OCI-LY1 (cell line): ENCODE measurements around the gene HAUS8.

Experiments used
- H2AFZ ChIP-seq: fragments of 200-600 bp; sonication (generic), shearing (Covaris generic); 2 replicates; pipeline ENCODE4 v1.6.0; 2014; ENCODE audit warnings: antibody characterized with exemption, mild to moderate bottlenecking, low read length
- H3F3A ChIP-seq: fragments of 200-600 bp; sonication (generic), shearing (Covaris generic); 2 replicates; pipeline ENCODE4 v1.6.0; 2014; ENCODE audit warnings: mild to moderate bottlenecking, antibody characterized with exemption, low read length, moderate library complexity; ENCODE audit not compliant: insufficient read depth
- H3K27ac ChIP-seq: fragments of 200-600 bp; sonication (generic); 2 replicates; pipeline ENCODE4 v1.5.1; 2014; ENCODE audit warnings: low read length, mixed run types, mild to moderate bottlenecking, low read depth; ENCODE audit not compliant: poor library complexity, severe bottlenecking
- H3K27me3 ChIP-seq: fragments of 200-600 bp; sonication (generic); 2 replicates; pipeline ENCODE4 v1.6.0; 2014; ENCODE audit warnings: antibody characterized with exemption, mild to moderate bottlenecking, low read length, moderate library complexity; ENCODE audit not compliant: insufficient read depth
- H3K36me3 ChIP-seq: fragments of 200-600 bp; sonication (generic); 2 replicates; pipeline ENCODE4 v1.6.1; 2014; ENCODE audit warnings: mild to moderate bottlenecking, antibody characterized with exemption, low read length, moderate library complexity, mixed read lengths; ENCODE audit not compliant: insufficient read depth
- H3K4me1 ChIP-seq: fragments of 200-600 bp; sonication (generic); 2 replicates; pipeline ENCODE4 v1.5.1; 2014; ENCODE audit warnings: mild to moderate bottlenecking, low read length, moderate library complexity; ENCODE audit not compliant: insufficient read depth, severe bottlenecking
- H3K4me2 ChIP-seq: fragments of 200-600 bp; sonication (generic), shearing (Covaris generic); 2 replicates; pipeline ENCODE4 v1.6.1; 2014; ENCODE audit warnings: low read length
- H3K4me3 ChIP-seq: fragments of 200-600 bp; sonication (generic); 2 replicates; pipeline ENCODE4 v1.5.1; 2014; ENCODE audit warnings: low read length, low read depth, mild to moderate bottlenecking, mixed read lengths; ENCODE audit not compliant: poor library complexity, severe bottlenecking
- H3K79me2 ChIP-seq: fragments of 200-600 bp; shearing (Covaris generic); 2 replicates; pipeline ENCODE4 v1.6.1; 2016; ENCODE audit warnings: mixed run types, low read length, mixed read lengths; ENCODE audit not compliant: insufficient read depth
- H3K9ac ChIP-seq: fragments of 200-600 bp; sonication (generic), shearing (Covaris generic); 2 replicates; pipeline ENCODE4 v1.6.1; 2014; ENCODE audit warnings: mild to moderate bottlenecking, low read length, mixed read lengths
- H3K9me2 ChIP-seq: fragments of 200-600 bp; sonication (generic), shearing (Covaris generic); 2 replicates; pipeline ENCODE4 v1.6.1; 2014; ENCODE audit warnings: low read depth, mild to moderate bottlenecking, low read length, mixed read lengths
- H3K9me3 ChIP-seq: fragments of 200-600 bp; shearing (Covaris generic); 2 replicates; pipeline ENCODE4 v1.6.1; 2014; ENCODE audit warnings: low read length, mixed read lengths
- H4K20me1 ChIP-seq: fragments of 200-600 bp; sonication (generic), shearing (Covaris generic); 2 replicates; pipeline ENCODE4 v1.6.0; 2016; ENCODE audit warnings: mild to moderate bottlenecking, low read length; ENCODE audit not compliant: insufficient read depth
- EZH2 ChIP-seq: fragments of 200-600 bp; sonication (generic), shearing (Covaris generic); IDR thresholded peaks from 2 replicates; pipeline ENCODE4 v1.8.0; 2017; ENCODE audit warnings: borderline replicate concordance, mixed run types, mild to moderate bottlenecking, antibody characterized with exemption, low read length, moderate library complexity, mixed read lengths
- TF ChIP-seq, protein P1 (sequence below): fragments of 200-600 bp; sonication (generic), shearing (Covaris generic); IDR thresholded peaks from 2 replicates; pipeline ENCODE4 v1.5.1; 2017; ENCODE audit warnings: mild to moderate bottlenecking, antibody characterized with exemption, low read length, moderate library complexity, mixed read lengths

Gene HAUS8

DNA sequence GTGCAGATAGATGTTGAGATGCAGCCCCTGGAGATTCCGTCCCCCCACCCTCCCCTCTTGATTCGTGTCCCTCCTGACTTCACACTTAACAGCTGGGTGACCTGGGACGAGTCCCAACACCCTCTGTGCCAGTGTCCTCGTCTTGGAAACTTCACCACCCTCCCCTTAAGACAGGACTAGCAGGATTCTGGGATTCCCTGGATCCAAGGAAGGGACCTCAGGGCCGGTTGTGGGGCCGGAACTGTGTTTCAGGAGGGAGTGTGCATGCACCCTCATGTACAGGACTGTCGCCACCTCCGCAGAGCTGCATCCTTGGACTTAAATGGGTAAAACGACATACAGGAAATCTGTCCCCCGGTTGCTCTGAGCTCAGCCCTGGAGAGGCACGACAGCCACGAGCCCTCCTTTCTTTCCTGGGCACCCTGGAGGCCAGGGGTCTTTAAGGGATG, 1.3 kb upstream of the HAUS8 start:
- no peaks in the 10 kb centered on the region for H3K9me2 ChIP-seq
- H3K27ac ChIP-seq = peak overlapping the region; percentile 47
- H2AFZ ChIP-seq = no peak overlapping the region
- peak overlapping the region; percentile 86 for H3K4me2 ChIP-seq
- no peaks in the 10 kb centered on the region for H3K27me3 ChIP-seq
- peaks cover 44% of the 10 kb centered on the region for H3K79me2 ChIP-seq
- H3K9me3 ChIP-seq = no peaks in the 10 kb centered on the region
- no peaks in the 10 kb centered on the region for H4K20me1 ChIP-seq
- H3K36me3 ChIP-seq = peaks cover 20% of the 10 kb centered on the region
- no peak for TF ChIP-seq EZH2
- TF ChIP-seq, protein P1, sequence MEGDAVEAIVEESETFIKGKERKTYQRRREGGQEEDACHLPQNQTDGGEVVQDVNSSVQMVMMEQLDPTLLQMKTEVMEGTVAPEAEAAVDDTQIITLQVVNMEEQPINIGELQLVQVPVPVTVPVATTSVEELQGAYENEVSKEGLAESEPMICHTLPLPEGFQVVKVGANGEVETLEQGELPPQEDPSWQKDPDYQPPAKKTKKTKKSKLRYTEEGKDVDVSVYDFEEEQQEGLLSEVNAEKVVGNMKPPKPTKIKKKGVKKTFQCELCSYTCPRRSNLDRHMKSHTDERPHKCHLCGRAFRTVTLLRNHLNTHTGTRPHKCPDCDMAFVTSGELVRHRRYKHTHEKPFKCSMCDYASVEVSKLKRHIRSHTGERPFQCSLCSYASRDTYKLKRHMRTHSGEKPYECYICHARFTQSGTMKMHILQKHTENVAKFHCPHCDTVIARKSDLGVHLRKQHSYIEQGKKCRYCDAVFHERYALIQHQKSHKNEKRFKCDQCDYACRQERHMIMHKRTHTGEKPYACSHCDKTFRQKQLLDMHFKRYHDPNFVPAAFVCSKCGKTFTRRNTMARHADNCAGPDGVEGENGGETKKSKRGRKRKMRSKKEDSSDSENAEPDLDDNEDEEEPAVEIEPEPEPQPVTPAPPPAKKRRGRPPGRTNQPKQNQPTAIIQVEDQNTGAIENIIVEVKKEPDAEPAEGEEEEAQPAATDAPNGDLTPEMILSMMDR = no peak
- H3F3A ChIP-seq = no peaks in the 10 kb centered on the region
- peak overlapping the region; percentile 91 for H3K9ac ChIP-seq
- H3K4me3 ChIP-seq = peak overlapping the region; percentile 91
- peaks cover 67% of the 10 kb centered on the region for H3K4me1 ChIP-seq

DNA sequence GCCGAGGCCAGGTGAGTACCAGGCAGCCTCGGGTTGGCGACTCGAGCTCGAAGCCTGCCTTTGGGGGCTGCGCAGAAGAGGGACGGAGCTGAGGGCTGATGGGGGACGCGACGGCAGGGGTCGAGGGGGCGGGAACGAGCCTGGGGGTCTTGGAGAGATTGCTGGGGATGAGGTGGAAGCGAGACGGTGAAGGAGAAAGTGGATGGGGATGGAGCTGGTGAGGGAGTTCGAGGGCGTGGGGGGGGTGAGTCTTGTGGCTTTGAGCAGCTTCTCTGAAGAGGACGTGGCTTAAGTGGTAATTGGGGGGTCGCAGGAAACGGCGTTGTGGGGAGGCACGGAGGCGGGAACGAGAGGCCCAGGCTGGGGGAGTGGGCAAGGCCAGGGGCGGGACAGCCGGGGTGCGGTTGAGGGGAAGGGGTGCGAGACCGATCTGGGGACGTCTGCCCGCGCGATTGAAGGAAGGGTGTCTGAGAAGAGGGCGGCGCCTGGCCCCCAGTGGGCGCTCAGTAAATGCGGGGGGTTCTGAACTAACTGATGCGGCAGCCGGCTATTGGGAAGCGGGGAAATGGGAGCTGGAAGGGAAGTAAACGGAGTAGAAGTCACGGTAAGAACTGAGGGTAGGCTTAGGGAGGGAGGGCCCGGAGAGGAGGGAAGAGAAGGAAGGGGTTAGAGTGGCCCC, 751 bp upstream of the HAUS8 start:
- Histone ChIP-seq H3K27me3 (no peaks in the 10 kb centered on the region), H3K9me3 (no peaks in the 10 kb centered on the region), H3K27ac (peak overlapping the region; percentile 47), H3F3A (no peaks in the 10 kb centered on the region), H3K9ac (peak overlapping the region; percentile 91), H4K20me1 (no peaks in the 10 kb centered on the region), H3K36me3 (peaks cover 26% of the 10 kb centered on the region), H2AFZ (no peak overlapping the region), H3K9me2 (no peaks in the 10 kb centered on the region), H3K79me2 (peaks cover 40% of the 10 kb centered on the region), H3K4me1 (peaks cover 72% of the 10 kb centered on the region), H3K4me2 (peak overlapping the region; percentile 86), H3K4me3 (peak overlapping the region; percentile 91)
- no peak for TF ChIP-seq EZH2
- TF ChIP-seq, protein P1 = no peak

DNA sequence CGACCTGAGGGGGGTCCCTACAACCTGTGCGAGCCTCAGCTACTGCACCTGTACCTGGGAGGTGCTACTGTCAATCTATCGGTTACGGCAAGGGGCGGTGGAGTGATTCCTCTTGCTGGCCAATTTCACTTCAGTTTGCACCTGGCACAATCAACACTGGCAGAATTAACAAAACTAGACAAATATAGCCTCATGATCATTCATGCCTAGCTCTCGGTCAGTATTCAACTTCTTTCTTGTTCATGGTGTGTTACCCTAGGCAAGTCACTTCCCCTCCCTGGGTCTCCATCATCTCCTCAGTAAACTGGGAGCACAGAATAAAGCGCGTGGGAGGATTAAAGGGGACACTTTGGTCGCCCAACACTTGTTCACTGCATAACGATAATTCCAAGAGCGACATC, 618 bp downstream of the HAUS8 start:
- Histone ChIP-seq H4K20me1 (no peaks in the 10 kb centered on the region), H3K9ac (peak overlapping the region; percentile 97), H3K27ac (peak overlapping the region; percentile 98), H3K79me2 (peaks cover 35% of the 10 kb centered on the region), H3K4me2 (peak overlapping the region; percentile 79), H3K36me3 (peaks cover 39% of the 10 kb centered on the region), H3K9me3 (no peaks in the 10 kb centered on the region), H3K4me1 (peaks cover 77% of the 10 kb centered on the region), H3K9me2 (no peaks in the 10 kb centered on the region), H3K4me3 (peak overlapping the region; percentile 93), H3F3A (no peaks in the 10 kb centered on the region), H2AFZ (no peak overlapping the region), H3K27me3 (no peaks in the 10 kb centered on the region)
- TF ChIP-seq EZH2 = no peak
- TF ChIP-seq, protein P1 = no peak
